ENCODE results near the gene CAND2. TPM values are rescaled to one million over a fixed set of nuclear protein-coding genes. Genes with fewer than 3 reads are reported as not detected.
A peak's percentile ranks its signal among the peaks of the same experiment; 100 is the strongest.

The CAND2 gene
- total and polyA plus RNA-seq, 2 of the 8 experiments (the other 6 are each of a cell fraction or from before 2014, with no cell fraction given): 8.7 TPM

- Histone ChIP-seq H2BK20ac (ENCODE audit: low read length) (no peak overlapping the region), H3K27ac (ENCODE audit: low read depth, low read length) (no peak overlapping the region), H3K4me3 (ENCODE audit: extremely low read depth in 1 of 4, insufficient read depth in 2 of 4, low read depth in 3 of 4, low read length in 4 of 4) (peak overlapping the region; percentile 38 to 64 (median 60)), H3K56ac (replicated peaks; ENCODE audit: insufficient read length, low read depth, low read length) (no peak overlapping the region), H3K9me3 (ENCODE audit: insufficient read depth in 2 of 2, low read depth in 1 of 2, low read length in 1 of 2) (no peaks in the 10 kb centered on the region), H2AK5ac (ENCODE audit: low read depth, low read length) (no peak overlapping the region), H3K79me2 (ENCODE audit: control insufficient read depth in 1 of 2, insufficient read depth in 2 of 2, low read length in 2 of 2) (no peaks in the 10 kb centered on the region), H2AFZ (ENCODE audit: low read length) (peak overlapping the region; percentile 77; the same call in 1 of the 2 replicates), H3K14ac (ENCODE audit: insufficient read length) (no peak overlapping the region), H2BK5ac (ENCODE audit: low read depth, low read length) (peak overlapping the region; percentile 44; the same call in 1 of the 2 replicates), H3K27me3 (replicated peaks in 1 of 4; ENCODE audit: control insufficient read depth in 3 of 4, extremely low read depth in 1 of 4, insufficient read depth in 3 of 4, low read length in 3 of 4) (no peaks in the 10 kb centered on the region), H4K8ac (ENCODE audit: extremely low read depth, insufficient read depth, low read length) (0 out of 2 replicates have a peak overlapping the region, but pooled peaks have one; percentile 57), H2BK15ac (ENCODE audit: low read length) (no peak overlapping the region), H3K23me2 (ENCODE audit: low read depth, low read length) (peaks cover 3% of the 10 kb centered on the region; the same call in 1 of the 2 replicates), H4K5ac (ENCODE audit: insufficient read length, low read depth, low read length) (no peak overlapping the region), H3K4me1 (replicated peaks in 1 of 4; ENCODE audit: control insufficient read depth in 3 of 4, insufficient read depth in 4 of 4, low read length in 3 of 4) (peaks cover 0 to 8% (median 4%) of the 10 kb centered on the region in 4 experiments; a peak in 4 of 7 replicates), H4K91ac (replicated peaks; ENCODE audit: insufficient read length, low read length) (no peak overlapping the region), H4K20me1 (replicated peaks in 1 of 2; ENCODE audit: control insufficient read depth in 1 of 2, insufficient read depth in 2 of 2, low read length in 2 of 2) (no peaks in the 10 kb centered on the region), H3K18ac (ENCODE audit: extremely low read depth, low read length) (peak overlapping the region; percentile 66), H2BK12ac (ENCODE audit: low read depth, low read length) (peak overlapping the region; percentile 27; the same call in 1 of the 2 replicates), H3K79me1 (ENCODE audit: low read depth, low read length) (no peaks in the 10 kb centered on the region), H3K4me2 (ENCODE audit: insufficient read depth in 1 of 2, low read depth in 2 of 2, low read length in 2 of 2) (peak overlapping the region; percentile 54 to 77), H3K9ac (replicated peaks in 1 of 4; ENCODE audit: extremely low read depth in 1 of 4, low read depth in 3 of 4, low read length in 3 of 4) (peak overlapping the region in 2 of 4 experiments; percentile 45 to 56; a peak in 3 of 7 replicates), H3K36me3 (ENCODE audit: control insufficient read depth in 2 of 4, insufficient read depth in 4 of 4, low read length in 3 of 4) (peaks cover 0 to 6% (median 2%) of the 10 kb centered on the region in 4 experiments; a peak in 5 of 8 replicates), H2BK120ac (replicated peaks; ENCODE audit: low read depth, low read length) (no peak overlapping the region), H3K4ac (replicated peaks; ENCODE audit: insufficient read length, low read depth, low read length) (no peak overlapping the region), H3K23ac (ENCODE audit: insufficient read length) (no peak overlapping the region)
- CTCF ChIA-PET (ENCODE audit: partially characterized antibody): interaction anchor here (0.6 to 5.1 kb wide), 18 partner anchors 10 to 103 kb away, joined by 3 to 54 read pairs (median 6); partner anchors contain the start of genes CAND2 and RPL32
- 2% methylated on average over 39 of the region's 50 CpGs; no CpG with 5 or more reads in 1 of the 2 experiments for WGBS, 2 experiments (ENCODE audit: extremely low coverage in 1 of 2, insufficient coverage in 1 of 2, insufficient read length in 1 of 2, insufficient replicate concordance in 2 of 2, low coverage in 1 of 2, low lambda C conversion rate in 2 of 2, missing lambda C conversion rate in 1 of 2)
- peak; percentile 90 to 99 for DNase-seq (ENCODE audit: low read depth in 1 of 2, low spot score in 2 of 2)
- FAIRE-seq: no peak
- POLR2A ChIA-PET (ENCODE audit: partially characterized antibody): interaction anchor here (1.1 to 28.5 kb wide), 5 partner anchors 12 to 53 kb away, joined by 3 to 661 read pairs (median 3); partner anchors contain the start of genes CAND2 and RPL32
- TF ChIP-seq, protein P1, sequence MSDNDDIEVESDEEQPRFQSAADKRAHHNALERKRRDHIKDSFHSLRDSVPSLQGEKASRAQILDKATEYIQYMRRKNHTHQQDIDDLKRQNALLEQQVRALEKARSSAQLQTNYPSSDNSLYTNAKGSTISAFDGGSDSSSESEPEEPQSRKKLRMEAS (IDR thresholded peaks at IDR 0.05): peak; percentile 52
- no peak for TF ChIP-seq RFX5 (IDR thresholded peaks at IDR 0.05; ENCODE audit: borderline replicate concordance, low read depth, low read length)
- TF ChIP-seq PHF8 (conservative IDR thresholded peaks at IDR 0.05; ENCODE audit: low read depth, low read length): peak; percentile 63; the same call in 1 of the 2 replicates
- TF ChIP-seq ZNF274 (IDR thresholded peaks at IDR 0.05; ENCODE audit: borderline replicate concordance, extremely low read depth, low read length): no peak
- no peak for TF ChIP-seq EGR1 (IDR thresholded peaks at IDR 0.05; ENCODE audit: borderline replicate concordance, low read depth, low read length)
- peak; percentile 84 for TF ChIP-seq YY1 (IDR thresholded peaks at IDR 0.05; ENCODE audit: low read depth, low read length)
- 0 out of 2 replicates have a peak, but pooled peaks have one; percentile 3 for TF ChIP-seq SRF (IDR thresholded peaks at IDR 0.05; ENCODE audit: low read depth, low read length)
- TF ChIP-seq EZH2 (IDR thresholded peaks at IDR 0.05; ENCODE audit: low read depth, low read length, severe bottlenecking): no peak
These were observed 13.7 kb downstream of the CAND2 start for GRCh38 chr3:12810013-12810780.

Measured in H1 (cell line).